HepG2 (cell line): ENCODE data around the gene TNXB. TPM values are rescaled to one million over a fixed set of nuclear protein-coding genes. Genes with fewer than 3 reads are reported as not detected.
A peak's percentile ranks its signal among the peaks of the same experiment; 100 is the strongest.

Experiments
- ATAC-seq: fragments of 200-7000 bp; cut with Tn5 transposase; 3 replicates; pipeline ENCODE4 v1.9.1; 2020; ENCODE audit warnings: mild to moderate bottlenecking, moderate library complexity
- BruUV-seq: library from RNA; stranded (reverse); fragments of 400-500 nt; replicated peaks from 2 replicates; lab custom pipeline; 2021; lab: Mats Ljungman, UMichigan
- CTCF ChIA-PET: fragments of 300-600 bp; formaldehyde crosslinking; extraction: SDS; loops from one replicate; lab custom pipeline; 2021; ENCODE audit warnings: low total read pairs, inconsistent platforms, low intra/inter-chr PET ratio; lab: Yijun Ruan, JAX
- POLR2A ChIA-PET: fragments of 350-600 bp; sonication (Branson Sonifier 250); formaldehyde crosslinking; loops from one replicate; lab custom pipeline; 2020; ENCODE audit warnings: antibody characterized with exemption, inconsistent platforms; lab: Yijun Ruan, JAX
- DNase-seq: peaks from one replicate; pipeline ENCODE4 v3.0.0-alpha.2; 2015; ENCODE audit warnings: low spot score
- FAIRE-seq: peaks from 3 replicates; lab custom pipeline; 2011; peaks lifted over from hg19 to GRCh38; lab: Jason Lieb, UNC
- H2AFZ ChIP-seq: one replicate; pipeline ENCODE4 v1.6.1; 2011; ENCODE audit warnings: low read length, inconsistent platforms
- H3K27ac ChIP-seq: fragments of 300-600 bp; 3 replicates; pipeline ENCODE4 v1.8.0; 2011; ENCODE audit warnings: mixed run types, mild to moderate bottlenecking, mixed read lengths, low read length, inconsistent platforms; ENCODE audit not compliant: insufficient read depth; ENCODE audit errors: extremely low read length
- H3K27me3 ChIP-seq, 2 experiments: fragments of 200-600 bp in 1 of 2; 2 replicates in 1 of 2; 3 replicates in 1 of 2; pipeline versions ENCODE4 v1.6.0 to v1.8.0; 2011; ENCODE audit warnings: low read length in 2 of 2, mild to moderate bottlenecking in 2 of 2, moderate library complexity in 2 of 2, inconsistent platforms in 1 of 2; ENCODE audit not compliant: insufficient read depth in 2 of 2, control insufficient read depth in 1 of 2
- H3K36me3 ChIP-seq, 2 experiments: fragments of 200-600 bp in 1 of 2; replicated peaks in 1 of 2; 2 replicates in 1 of 2; 3 replicates in 1 of 2; pipeline versions ENCODE4 v1.5.1 to v1.8.0; 2011; ENCODE audit warnings: low read length in 2 of 2, inconsistent platforms in 1 of 2; ENCODE audit not compliant: insufficient read depth in 2 of 2, control insufficient read depth in 1 of 2
- H3K4me1 ChIP-seq: 2 replicates; pipeline ENCODE4 v1.5.1; 2012; ENCODE audit warnings: low read length, inconsistent platforms; ENCODE audit not compliant: insufficient read depth
- H3K4me2 ChIP-seq: 2 replicates; pipeline ENCODE4 v1.6.0; 2011; ENCODE audit warnings: low read depth, low read length, inconsistent platforms
- H3K4me3 ChIP-seq, 3 experiments: fragments of 200-600 bp in 1 of 3; sonication (generic), shearing (Covaris generic) in 1 of 3; replicated peaks in 1 of 3; 2 replicates each; pipeline ENCODE4 v1.5.1; 2011 to 2016; ENCODE audit warnings: low read length in 3 of 3, inconsistent platforms in 2 of 3, low read depth in 2 of 3, mild to moderate bottlenecking in 2 of 3, control low read depth in 1 of 3, mixed read lengths in 1 of 3; ENCODE audit not compliant: insufficient read depth in 1 of 3
- H3K79me2 ChIP-seq: one replicate; pipeline ENCODE4 v1.6.1; 2011; ENCODE audit warnings: low read length, inconsistent platforms; ENCODE audit not compliant: insufficient read depth
- H3K9ac ChIP-seq: 2 replicates; pipeline ENCODE4 v1.6.0; 2011; ENCODE audit warnings: mild to moderate bottlenecking, low read depth, low read length, inconsistent platforms; ENCODE audit not compliant: insufficient read depth
- H3K9me3 ChIP-seq: 2 replicates; pipeline ENCODE4 v1.5.1; 2012; ENCODE audit warnings: mild to moderate bottlenecking, low read length
- H4K20me1 ChIP-seq: 2 replicates; pipeline ENCODE4 v1.6.0; 2011; ENCODE audit warnings: inconsistent platforms, mild to moderate bottlenecking, low read length, moderate library complexity; ENCODE audit not compliant: insufficient read depth
- CAMTA2 ChIP-seq: sonication (generic); formaldehyde crosslinking; IDR thresholded peaks from 2 replicates; pipeline ENCODE4 v1.4.0; 2020; ENCODE audit warnings: mild to moderate bottlenecking, missing genetic modification reagents, borderline replicate concordance
- FOXP1 ChIP-seq, 2 experiments: fragments of 450-650 bp in 1 of 2; IDR thresholded peaks; 2 replicates each; pipeline ENCODE4 v1.6.1; 2017 to 2018; ENCODE audit warnings: antibody characterized with exemption in 1 of 2
- HNRNPK ChIP-seq: fragments of 200-400 bp; formaldehyde crosslinking; IDR thresholded peaks from 2 replicates; pipeline ENCODE4 v1.6.1; 2018; ENCODE audit warnings: low read length, low read depth, moderate library complexity, mild to moderate bottlenecking; ENCODE audit not compliant: poor library complexity, severe bottlenecking
- JDP2 ChIP-seq: sonication (generic); formaldehyde crosslinking; IDR thresholded peaks from 2 replicates; pipeline ENCODE4 v1.8.1; 2022; ENCODE audit warnings: missing genetic modification reagents, borderline replicate concordance
- KDM5B ChIP-seq: sonication (generic); formaldehyde crosslinking; IDR thresholded peaks from 2 replicates; pipeline ENCODE4 v1.4.0; 2020; ENCODE audit warnings: missing genetic modification reagents, mild to moderate bottlenecking, borderline replicate concordance
- MLX ChIP-seq: IDR thresholded peaks from 2 replicates; pipeline ENCODE4 v1.6.1; 2016
- NR0B2 ChIP-seq: sonication (generic); formaldehyde crosslinking; IDR thresholded peaks from 2 replicates; pipeline ENCODE4 v1.4.0; 2020; ENCODE audit warnings: mild to moderate bottlenecking, missing genetic modification reagents
- PAWR ChIP-seq: sonication (generic); formaldehyde crosslinking; IDR thresholded peaks from 2 replicates; pipeline ENCODE4 v1.4.0; 2020; ENCODE audit warnings: missing genetic modification reagents, mild to moderate bottlenecking, borderline replicate concordance
- PBX2 ChIP-seq: IDR thresholded peaks from 2 replicates; pipeline ENCODE4 v1.6.1; 2016; ENCODE audit warnings: control low read depth
- TFDP1 ChIP-seq: IDR thresholded peaks from 2 replicates; pipeline ENCODE4 v1.6.1; 2016; ENCODE audit warnings: missing compliant biosample characterization, missing genetic modification reagents, borderline replicate concordance
- TGIF2 ChIP-seq: IDR thresholded peaks from 2 replicates; pipeline ENCODE4 v1.6.1; 2016; ENCODE audit warnings: control low read depth, missing compliant biosample characterization
- TRIM24 ChIP-seq: sonication (generic); formaldehyde crosslinking; IDR thresholded peaks from 2 replicates; pipeline ENCODE4 v1.8.0; 2022; ENCODE audit warnings: mild to moderate bottlenecking, missing genetic modification reagents
- ZNF460 ChIP-seq: sonication (generic); formaldehyde crosslinking; IDR thresholded peaks from 2 replicates; pipeline ENCODE4 v1.5.1; 2020; ENCODE audit warnings: missing genetic modification reagents, mild to moderate bottlenecking, borderline replicate concordance
- ZNF891 ChIP-seq: sonication (generic); formaldehyde crosslinking; IDR thresholded peaks from 2 replicates; pipeline ENCODE4 v1.5.0; 2020; ENCODE audit warnings: mild to moderate bottlenecking, missing genetic modification reagents
- WGBS: methylation state at CpG from one replicate; pipeline ENCODE4 v1.1.6; 2017; ENCODE audit warnings: low lambda C conversion rate; 5-methylcytosine and 5-hydroxymethylcytosine counted together
- in situ Hi-C: cut with HindIII; loops from 2 replicates; pipeline ENCODE4 v1.10.0; 2017; ENCODE audit warnings: low pct_unique_long_range_greater_than_20kb; ENCODE audit not compliant: extremely low pct_ligation_motif_present
- intact Hi-C: fragments of 100-400 bp; cut with micrococcal nuclease; formaldehyde crosslinking; loops from one replicate; pipeline ENCODE4 v1.10.0; 2022; ENCODE audit not compliant: unreplicated experiment
- polyA plus RNA-seq, 8 experiments: library from polyadenylated mRNA; depleted of rRNA in 3 of 8; stranded (reverse) in 7 of 8; unstranded in 1 of 8; fragments of >200 nt; fragmentation: Illumina TruSeq in 4 of 8; extraction: Trizol in 4 of 8; gene quantifications; 2 replicates each; pipeline versions ENCODE4 v1.2.1 to v1.2.3, GENCODE V29; 2011 to 2016; ENCODE audit warnings: low read depth in 4 of 8, missing spikeins in 1 of 8, mixed read lengths in 1 of 8; ENCODE audit not compliant: insufficient read depth in 1 of 8
- total RNA-seq, 5 experiments: library from RNA; depleted of rRNA; stranded (reverse); fragments of >200 nt; fragmentation: Illumina TruSeq; extraction: Trizol; gene quantifications; 2 replicates each; pipeline ENCODE4 v1.2.3, GENCODE V29; 2016; ENCODE audit warnings: low read depth in 1 of 5
- TF ChIP-seq, protein P1 (sequence below): sonication (generic); formaldehyde crosslinking; IDR thresholded peaks from 2 replicates; pipeline ENCODE4 v1.4.0; 2020; ENCODE audit warnings: missing genetic modification reagents, mild to moderate bottlenecking, borderline replicate concordance

Gene TNXB
- total and polyA plus RNA-seq, 2 of the 13 experiments (the other 11 are each of a cell fraction or from before 2014, with no cell fraction given), result 1.6 to 2.7 TPM

GRCh38 chr6:32128751-32129296 lies 19.7 kb upstream of the TNXB start:
- peaks cover 33% of the 10 kb centered on the region for H3K4me1 ChIP-seq
- ATAC-seq (no peak), DNase-seq (no peak), FAIRE-seq (no peak)
- peaks cover 25% of the 10 kb centered on the region for H3K79me2 ChIP-seq
- peak overlapping the region; percentile 56 for H3K27ac ChIP-seq
- intact Hi-C loops, result loop anchor here (1.0 kb wide), 1 partner anchor 49 kb away; the partner anchor contains the start of gene RNF5
- no peaks in the 10 kb centered on the region for H3K9me3 ChIP-seq
- peak overlapping the region; percentile 79 to 100 (median 87) for H3K4me3 ChIP-seq
- in situ Hi-C loops, result no loop called here
- peaks cover 0 to 3% of the 10 kb centered on the region in 2 experiments; a peak in 2 of 5 replicates for H3K27me3 ChIP-seq
- 74% methylated on average over 13 of the region's 13 CpGs for WGBS
- H4K20me1 ChIP-seq, result no peaks in the 10 kb centered on the region
- ChIA-PET CTCF (no interaction called here), POLR2A (interaction anchor here (0.7 to 4.4 kb wide), 25 partner anchors 8 to 843 kb away, joined by 3 to 35 read pairs (median 4); partner anchors contain the start of genes AGPAT1, APOM, HSPA1B and PBX2)
- H2AFZ ChIP-seq, result no peak overlapping the region
- no TSS peak for BruUV-seq
- H3K4me2 ChIP-seq, result peak overlapping the region; percentile 93
- peak overlapping the region; percentile 75 for H3K9ac ChIP-seq
- H3K36me3 ChIP-seq, result peaks cover 0 to 19% of the 10 kb centered on the region in 2 experiments; a peak in 3 of 5 replicates
- TF ChIP-seq, protein P1, sequence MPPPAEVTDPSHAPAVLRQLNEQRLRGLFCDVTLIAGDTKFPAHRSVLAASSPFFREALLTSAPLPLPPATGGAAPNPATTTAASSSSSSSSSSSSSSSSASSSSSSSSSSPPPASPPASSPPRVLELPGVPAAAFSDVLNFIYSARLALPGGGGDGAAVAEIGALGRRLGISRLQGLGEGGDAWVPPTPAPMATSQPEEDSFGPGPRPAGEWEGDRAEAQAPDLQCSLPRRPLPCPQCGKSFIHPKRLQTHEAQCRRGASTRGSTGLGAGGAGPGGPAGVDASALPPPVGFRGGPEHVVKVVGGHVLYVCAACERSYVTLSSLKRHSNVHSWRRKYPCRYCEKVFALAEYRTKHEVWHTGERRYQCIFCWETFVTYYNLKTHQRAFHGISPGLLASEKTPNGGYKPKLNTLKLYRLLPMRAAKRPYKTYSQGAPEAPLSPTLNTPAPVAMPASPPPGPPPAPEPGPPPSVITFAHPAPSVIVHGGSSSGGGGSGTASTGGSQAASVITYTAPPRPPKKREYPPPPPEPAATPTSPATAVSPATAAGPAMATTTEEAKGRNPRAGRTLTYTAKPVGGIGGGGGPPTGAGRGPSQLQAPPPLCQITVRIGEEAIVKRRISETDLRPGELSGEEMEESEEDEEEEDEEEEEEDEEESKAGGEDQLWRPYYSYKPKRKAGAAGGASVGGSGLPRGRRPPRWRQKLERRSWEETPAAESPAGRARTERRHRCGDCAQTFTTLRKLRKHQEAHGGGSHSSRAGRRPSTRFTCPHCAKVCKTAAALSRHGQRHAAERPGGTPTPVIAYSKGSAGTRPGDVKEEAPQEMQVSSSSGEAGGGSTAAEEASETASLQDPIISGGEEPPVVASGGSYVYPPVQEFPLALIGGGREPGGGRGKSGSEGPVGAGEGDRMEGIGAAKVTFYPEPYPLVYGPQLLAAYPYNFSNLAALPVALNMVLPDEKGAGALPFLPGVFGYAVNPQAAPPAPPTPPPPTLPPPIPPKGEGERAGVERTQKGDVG (CRISPR knock-in tag), result peak; percentile 37; the same call in 1 of the 2 replicates
- TF ChIP-seq KDM5B (CRISPR knock-in tag), result peak; percentile 52
- no peak for TF ChIP-seq MLX (CRISPR knock-in tag)
- TF ChIP-seq ZNF891 (CRISPR knock-in tag), result peak; percentile 48; the same call in 1 of the 2 replicates
- no peak for TF ChIP-seq PAWR (CRISPR knock-in tag)
- no peak for TF ChIP-seq JDP2 (CRISPR knock-in tag)
- TF ChIP-seq TFDP1 (CRISPR knock-in tag), result no peak
- no peak for TF ChIP-seq HNRNPK
- TF ChIP-seq TGIF2 (CRISPR knock-in tag), result no peak
- TF ChIP-seq ZNF460 (CRISPR knock-in tag), result no peak
- TF ChIP-seq CAMTA2 (CRISPR knock-in tag), result 0 out of 2 replicates have a peak, but pooled peaks have one; percentile 41
- no peak for TF ChIP-seq TRIM24
- 0 out of 2 replicates have a peak, but pooled peaks have one; percentile 33 for TF ChIP-seq NR0B2 (CRISPR knock-in tag)
- TF ChIP-seq PBX2, result no peak
- TF ChIP-seq FOXP1 (IDR thresholded peaks at IDR 0.05), result no peak
- TF ChIP-seq FOXP1 (CRISPR knock-in tag; IDR thresholded peaks at IDR 0.05), result no peak
